GM18498 (cell line): ENCODE measurements around the gene NT5C3A.

Experiments used
- ATAC-seq: cut with Tn5 transposase; IDR thresholded peaks from one replicate; pipeline ENCODE4 v1.9.1; 2021; ENCODE audit warnings: mild to moderate bottlenecking, moderate library complexity; ENCODE audit not compliant: unreplicated experiment

Gene NT5C3A

GRCh38 chr7:33076737-33077136 is 14.2 kb upstream of the NT5C3A start:
- ATAC-seq = no peak

GRCh38 chr7:33075818-33076518 is 13.4 kb upstream of the NT5C3A start:
- no peak for ATAC-seq

- no peak for ATAC-seq
Observed at GRCh38 chr7:33073243-33073642, 10.7 kb upstream of the NT5C3A start.

GRCh38 chr7:33072471-33072870 is 9.9 kb upstream of the NT5C3A start:
- no peak for ATAC-seq

GRCh38 chr7:33070831-33071230 is 8.3 kb upstream of the NT5C3A start:
- no peak for ATAC-seq

GRCh38 chr7:33070277-33070676 is 7.7 kb upstream of the NT5C3A start:
- ATAC-seq = no peak

- no peak for ATAC-seq
Observed at GRCh38 chr7:33067921-33068320, 5.3 kb upstream of the NT5C3A start.

- ATAC-seq = no peak
Observed at GRCh38 chr7:33066771-33067170, 4.2 kb upstream of the NT5C3A start.

- no peak for ATAC-seq
Observed at GRCh38 chr7:33065981-33066380, 3.4 kb upstream of the NT5C3A start.

- peak; percentile 93 for ATAC-seq
Observed at GRCh38 chr7:33062782-33063443, 337 bp upstream of the NT5C3A start.

- no peak for ATAC-seq
Observed at GRCh38 chr7:33061282-33061937, 1.2 kb downstream of the NT5C3A start.

- no peak for ATAC-seq
Observed at GRCh38 chr7:33059635-33060034, 2.9 kb downstream of the NT5C3A start.

- ATAC-seq = no peak
Observed at GRCh38 chr7:33055158-33055557, 7.4 kb downstream of the NT5C3A start.

- peak; percentile 37 for ATAC-seq
Observed at GRCh38 chr7:33054261-33054964, 8.2 kb downstream of the NT5C3A start.

- ATAC-seq = no peak
Observed at GRCh38 chr7:33053721-33054120, 8.9 kb downstream of the NT5C3A start.

GRCh38 chr7:33050535-33051318 is 11.8 kb downstream of the NT5C3A start:
- ATAC-seq = no peak

GRCh38 chr7:33048704-33049103 is 13.9 kb downstream of the NT5C3A start:
- ATAC-seq = no peak

GRCh38 chr7:33048257-33048656 is 14.3 kb downstream of the NT5C3A start:
- ATAC-seq = no peak

GRCh38 chr7:33044986-33045385 is 17.6 kb downstream of the NT5C3A start:
- no peak for ATAC-seq

- no peak for ATAC-seq
Observed at GRCh38 chr7:33044401-33044718, 18.2 kb downstream of the NT5C3A start.
